Measurements from ENCODE around the gene ZER1. TPM values are rescaled to one million over a fixed set of nuclear protein-coding genes. Genes with fewer than 3 reads are reported as not detected.
A peak's percentile ranks its signal among the peaks of the same experiment; 100 is the strongest.

ZER1 gene
- total RNA-seq, 1 donor from 2014 or later: 36.8 TPM

GRCh38 chr9:128690684-128691034 lies 81.1 kb downstream of the ZER1 start:
- DNase-seq (ENCODE audit: extremely low spot score, unreplicated experiment): no peak
- H3K4me3 Mint-ChIP-seq: peak overlapping the region; percentile 100
- H3K36me3 Mint-ChIP-seq: peaks cover 28% of the 10 kb centered on the region
- peak overlapping the region; percentile 97 for H3K27ac Mint-ChIP-seq
- H3K4me1 Mint-ChIP-seq (ENCODE audit: unreplicated experiment): peaks cover 25% of the 10 kb centered on the region
- no peak for TF ChIP-seq CTCF (conservative IDR thresholded peaks at IDR 0.05)
- no peaks in the 10 kb centered on the region for H3K9me3 Mint-ChIP-seq
- peaks cover 4% of the 10 kb centered on the region for H3K27me3 Mint-ChIP-seq

- H3K4me3 Mint-ChIP-seq: peak overlapping the region; percentile 100
- peaks cover 4% of the 10 kb centered on the region for H3K27me3 Mint-ChIP-seq
- no peaks in the 10 kb centered on the region for H3K9me3 Mint-ChIP-seq
- no peak for DNase-seq (ENCODE audit: extremely low spot score, unreplicated experiment)
- H3K36me3 Mint-ChIP-seq: peaks cover 31% of the 10 kb centered on the region
- no peak for TF ChIP-seq CTCF (conservative IDR thresholded peaks at IDR 0.05)
- peaks cover 31% of the 10 kb centered on the region for H3K4me1 Mint-ChIP-seq (ENCODE audit: unreplicated experiment)
- peak overlapping the region; percentile 97 for H3K27ac Mint-ChIP-seq
Measured at GRCh38 chr9:128689820-128690683, 81.7 kb downstream of the ZER1 start.

- Mint-ChIP-seq H3K9me3 (no peaks in the 10 kb centered on the region), H3K4me3 (peak overlapping the region; percentile 55), H3K36me3 (peaks cover 35% of the 10 kb centered on the region), H3K4me1 (ENCODE audit: unreplicated experiment) (peaks cover 38% of the 10 kb centered on the region), H3K27me3 (peaks cover 4% of the 10 kb centered on the region), H3K27ac (no peak overlapping the region)
- no peak for TF ChIP-seq CTCF (conservative IDR thresholded peaks at IDR 0.05)
- no peak for DNase-seq (ENCODE audit: extremely low spot score, unreplicated experiment)
Measured at GRCh38 chr9:128689293-128689774, 82.4 kb downstream of the ZER1 start.

- Mint-ChIP-seq H3K4me3 (peak within 1 kb of the TSS; percentile 95), H3K9me3 (no peaks in the 10 kb centered on the region), H3K36me3 (peaks cover 32% of the 10 kb centered on the region), H3K27me3 (peaks cover 4% of the 10 kb centered on the region), H3K27ac (peak within 1 kb of the TSS; percentile 96), H3K4me1 (ENCODE audit: unreplicated experiment) (peaks cover 41% of the 10 kb centered on the region)
- DNase-seq (ENCODE audit: extremely low spot score, unreplicated experiment): peak; percentile 97
- no peak for TF ChIP-seq CTCF (conservative IDR thresholded peaks at IDR 0.05)
Measured at GRCh38 chr9:128688501-128689292, 83.0 kb downstream of the ZER1 start, which contains the start of gene SET. TSS of gene SET (plus strand) at chr9:128689222. CDS start at chr9:128689583, 361 bp downstream.

GRCh38 chr9:128687453-128687852 lies 84.3 kb downstream of the ZER1 start:
- TF ChIP-seq CTCF (conservative IDR thresholded peaks at IDR 0.05): no peak
- peaks cover 28% of the 10 kb centered on the region for H3K36me3 Mint-ChIP-seq
- H3K9me3 Mint-ChIP-seq: no peaks in the 10 kb centered on the region
- peaks cover 4% of the 10 kb centered on the region for H3K27me3 Mint-ChIP-seq
- DNase-seq (ENCODE audit: extremely low spot score, unreplicated experiment): no peak
- peak overlapping the region; percentile 95 for H3K4me3 Mint-ChIP-seq
- H3K27ac Mint-ChIP-seq: peak overlapping the region; percentile 96
- peaks cover 47% of the 10 kb centered on the region for H3K4me1 Mint-ChIP-seq (ENCODE audit: unreplicated experiment)
